Activated CD4-positive, alpha-beta T cell treated with anti-CD3 and anti-CD28 coated beads for 1 hour (primary cell): Measurements from ENCODE around the gene ERICH6B.

Experiments used
- DNase-seq: peaks from one replicate; pipeline ENCODE4 v3.0.0-alpha.2; 2020

Gene ERICH6B

DNA sequence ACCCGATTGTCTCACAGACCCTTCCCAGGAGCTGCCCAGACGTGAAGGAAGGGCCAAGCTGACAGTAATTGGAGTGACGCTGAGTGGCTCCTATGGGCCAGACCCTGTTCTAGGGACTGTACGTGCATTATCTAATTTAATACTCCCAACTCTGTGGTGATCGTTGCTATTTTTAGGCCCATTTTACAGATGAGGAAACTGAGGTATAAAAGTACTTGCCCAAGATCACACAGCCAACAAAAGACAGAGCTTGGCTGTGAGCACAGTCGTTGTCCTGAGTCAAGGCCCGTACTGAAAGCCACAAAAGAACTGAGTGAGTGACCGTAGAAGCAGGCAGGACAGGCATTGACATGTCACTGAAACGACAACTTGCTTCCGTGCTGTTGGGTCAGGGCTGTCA is 74.7 kb downstream of the ERICH6B start:
- DNase-seq: no peak

DNA sequence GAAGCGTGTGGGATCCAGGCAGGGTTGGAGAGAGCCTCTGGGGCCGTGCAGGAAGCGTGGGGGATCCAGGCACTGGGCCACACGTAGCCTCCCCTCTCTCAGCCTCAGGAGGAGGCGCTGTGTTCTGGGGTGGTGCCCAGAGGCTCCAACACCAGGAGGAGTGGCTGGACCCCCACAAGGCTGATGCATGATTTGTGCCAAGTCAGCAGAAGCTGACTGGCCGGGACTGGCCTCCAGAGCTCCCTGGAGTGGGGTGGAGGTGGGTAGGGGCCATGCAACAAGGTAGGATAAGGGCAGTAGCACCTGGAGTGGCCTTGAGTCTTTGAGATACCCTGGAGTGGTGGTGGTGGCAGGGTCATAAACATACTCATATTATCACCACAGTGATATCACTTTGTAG is 75.3 kb downstream of the ERICH6B start:
- DNase-seq: no peak

DNA sequence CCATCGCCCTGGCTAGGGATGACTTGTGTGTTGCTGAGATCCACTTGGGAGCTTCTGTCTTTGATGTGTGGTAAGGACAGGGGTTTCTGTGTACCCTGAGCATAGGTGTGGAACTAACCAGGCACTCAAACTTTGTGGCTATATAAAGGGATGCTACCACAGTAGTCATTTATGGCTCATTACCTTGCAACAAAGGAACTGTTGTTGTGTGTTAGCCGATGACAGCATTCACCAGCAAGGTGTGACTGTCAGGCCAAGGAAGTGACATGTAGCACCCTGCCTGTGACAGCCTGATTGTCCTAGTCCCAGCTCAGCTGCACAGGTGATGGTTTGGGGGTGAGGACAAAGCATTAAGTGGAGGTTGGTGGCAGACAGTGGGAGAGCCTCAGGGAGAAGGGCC is 77.2 kb downstream of the ERICH6B start:
- no peak for DNase-seq

DNA sequence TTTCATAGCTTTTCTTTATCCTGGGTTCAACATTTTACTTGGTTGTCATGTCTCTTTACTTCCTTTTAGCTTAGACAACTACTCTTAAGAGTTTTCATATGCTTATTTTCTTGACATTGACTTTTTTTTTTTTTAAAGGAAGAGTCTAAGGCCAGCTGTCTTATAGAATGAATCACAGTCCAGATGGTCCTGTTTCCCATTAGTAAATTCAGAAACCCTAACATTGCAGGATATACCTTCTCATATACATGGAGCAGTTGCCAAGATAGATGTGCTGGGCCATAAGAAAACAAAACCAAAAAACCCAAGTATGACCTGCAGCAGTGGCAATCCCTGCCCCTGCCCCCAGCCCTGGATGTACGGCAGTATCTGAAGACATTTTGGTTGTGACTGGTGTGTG is 78.0 kb downstream of the ERICH6B start:
- DNase-seq: no peak

DNA sequence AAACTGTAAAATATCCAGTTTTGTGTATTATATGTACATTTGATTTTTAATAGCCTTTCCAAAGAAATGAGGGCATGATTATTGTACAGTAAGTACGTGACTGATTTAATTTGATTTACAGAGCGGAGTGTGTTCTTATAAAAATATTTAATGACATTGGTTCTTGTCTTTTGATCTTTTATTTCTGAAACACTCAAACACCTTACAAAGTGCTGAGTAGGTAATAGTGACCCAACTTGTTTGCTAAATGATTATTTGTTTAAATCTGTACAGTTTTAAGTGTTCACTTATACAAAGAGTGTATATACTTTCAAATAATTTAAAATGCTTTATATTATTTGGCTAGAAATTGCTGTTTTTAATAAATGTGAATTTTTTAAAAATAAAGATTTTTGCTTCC is 79.3 kb downstream of the ERICH6B start:
- no peak for DNase-seq

DNA sequence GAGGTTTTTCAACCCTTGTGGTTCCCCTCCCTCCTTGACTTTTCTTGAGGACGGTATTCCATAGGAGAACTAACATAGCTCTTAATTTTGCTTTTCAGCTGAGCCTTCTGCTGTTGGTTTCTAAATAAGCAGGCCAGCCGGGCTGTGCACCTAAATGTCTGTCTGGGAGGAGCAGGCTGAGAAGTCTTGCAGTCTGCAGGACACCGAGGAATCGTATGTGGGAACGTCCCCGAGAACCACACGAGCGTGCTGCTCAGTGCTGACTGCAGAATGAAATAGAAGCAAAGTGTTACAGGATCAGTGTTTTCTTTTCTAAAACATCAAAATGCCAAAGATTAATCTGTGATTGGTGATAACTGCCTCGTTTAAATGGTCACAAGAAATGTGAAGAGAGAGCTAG is 80.9 kb downstream of the ERICH6B start:
- DNase-seq: no peak

DNA sequence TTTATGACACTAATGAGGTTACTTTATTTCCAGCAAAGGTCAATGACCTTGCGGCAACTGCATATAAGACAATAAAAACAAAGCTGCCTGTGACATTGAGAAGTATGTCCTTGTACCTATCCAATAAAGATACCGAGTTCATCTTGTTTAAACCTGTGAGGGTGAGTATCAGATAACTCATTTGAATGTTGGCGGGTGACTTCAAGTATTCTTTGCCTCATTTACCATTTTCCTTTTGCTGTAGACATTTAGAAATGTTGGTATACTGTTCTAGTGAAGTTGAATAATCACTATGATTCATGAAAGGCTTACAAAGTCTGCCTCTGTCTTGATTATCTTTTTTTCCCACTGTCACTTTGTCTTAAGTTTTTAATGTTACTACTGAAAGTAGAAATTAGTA is 85.8 kb downstream of the ERICH6B start:
- no peak for DNase-seq

DNA sequence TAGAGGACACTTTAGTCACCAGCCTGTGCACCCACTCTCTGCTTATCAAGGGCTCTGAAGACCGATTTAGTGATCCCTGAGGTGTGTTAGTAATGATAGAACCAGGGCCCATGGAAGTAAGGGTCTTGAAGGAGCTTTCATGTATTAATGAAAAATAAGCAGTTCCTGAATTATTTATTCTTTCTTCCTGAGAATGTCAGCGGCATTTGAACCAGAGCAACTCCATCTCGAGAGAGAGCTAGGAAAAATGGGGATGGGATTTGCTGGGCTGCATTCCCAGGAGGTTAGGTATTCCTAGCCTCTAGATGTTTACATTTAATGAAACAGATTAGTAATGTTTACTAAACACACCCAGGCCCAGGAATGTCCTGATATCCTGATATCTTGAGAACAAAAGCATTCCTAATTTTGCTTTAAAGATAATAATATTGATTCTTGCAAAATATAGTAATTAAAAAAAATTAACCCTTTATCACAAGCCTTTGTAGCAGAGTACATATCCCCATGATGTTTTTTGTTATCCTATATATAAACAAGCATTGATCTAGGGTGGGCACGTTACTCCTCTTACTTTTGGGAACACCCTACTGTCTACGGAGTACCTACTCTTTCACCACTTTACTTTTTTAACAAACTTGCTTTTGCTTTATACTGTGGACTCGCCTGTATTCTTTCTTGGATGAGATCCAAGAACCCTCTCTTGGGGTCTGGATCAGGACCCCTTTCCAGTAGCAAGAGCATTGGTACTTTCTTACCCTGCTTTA is 87.7 kb downstream of the ERICH6B start:
- no peak for DNase-seq

DNA sequence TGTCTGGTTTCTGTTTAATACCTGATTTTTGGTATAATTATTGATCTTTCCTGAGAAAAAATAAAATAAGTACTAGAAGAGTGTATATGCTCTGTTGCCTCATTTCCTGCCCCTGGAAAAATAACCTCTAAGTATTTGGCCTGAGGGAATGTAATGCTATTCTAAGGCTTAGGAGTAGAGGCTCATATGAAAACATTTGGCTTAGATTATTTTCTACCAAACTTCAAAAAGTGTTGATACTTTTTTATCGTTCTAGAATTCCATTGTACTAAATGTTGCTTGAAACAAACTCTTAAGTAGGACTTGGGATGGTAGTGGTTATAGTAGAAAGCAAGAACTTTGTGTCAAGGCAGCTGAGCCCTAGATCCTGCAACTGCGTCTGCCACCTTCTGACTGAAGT is 93.0 kb downstream of the ERICH6B start:
- no peak for DNase-seq

DNA sequence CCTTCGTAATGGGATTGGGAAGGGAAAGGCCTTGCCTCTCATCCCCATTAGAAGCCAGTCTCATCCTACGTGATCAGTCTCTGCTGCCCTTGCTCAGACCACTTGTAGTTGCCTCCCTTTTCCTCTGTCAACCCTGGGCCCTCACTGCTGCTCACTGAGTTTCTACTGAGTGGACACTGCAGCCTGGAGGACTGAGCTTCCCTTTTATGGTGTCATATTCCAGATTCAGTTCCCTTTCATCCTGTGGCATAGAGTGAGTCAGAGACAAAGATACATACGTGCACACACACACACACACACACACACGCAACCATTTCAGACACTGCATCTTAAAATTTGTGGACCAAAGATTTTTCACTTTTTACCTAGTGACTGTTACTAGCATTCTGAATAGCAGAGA is 94.2 kb downstream of the ERICH6B start:
- DNase-seq: no peak

DNA sequence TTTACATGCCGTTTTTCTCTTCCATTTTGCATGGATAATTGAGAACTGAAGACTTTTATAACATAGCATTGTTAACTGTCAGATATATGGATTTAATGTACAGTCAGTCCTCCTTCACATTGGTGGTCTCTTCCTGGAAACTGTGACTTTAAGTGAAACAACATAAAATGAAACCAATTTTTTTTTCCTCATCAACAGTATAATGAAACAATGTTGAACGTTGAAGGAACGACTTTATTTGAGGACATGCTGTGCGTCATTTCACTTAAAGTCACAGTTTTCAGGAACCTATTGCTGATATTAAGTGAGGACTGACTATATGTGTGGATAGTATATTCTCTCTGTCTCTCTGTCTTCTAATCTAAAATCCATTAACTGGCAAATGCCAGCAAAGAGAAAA is 96.0 kb downstream of the ERICH6B start:
- no peak for DNase-seq

DNA sequence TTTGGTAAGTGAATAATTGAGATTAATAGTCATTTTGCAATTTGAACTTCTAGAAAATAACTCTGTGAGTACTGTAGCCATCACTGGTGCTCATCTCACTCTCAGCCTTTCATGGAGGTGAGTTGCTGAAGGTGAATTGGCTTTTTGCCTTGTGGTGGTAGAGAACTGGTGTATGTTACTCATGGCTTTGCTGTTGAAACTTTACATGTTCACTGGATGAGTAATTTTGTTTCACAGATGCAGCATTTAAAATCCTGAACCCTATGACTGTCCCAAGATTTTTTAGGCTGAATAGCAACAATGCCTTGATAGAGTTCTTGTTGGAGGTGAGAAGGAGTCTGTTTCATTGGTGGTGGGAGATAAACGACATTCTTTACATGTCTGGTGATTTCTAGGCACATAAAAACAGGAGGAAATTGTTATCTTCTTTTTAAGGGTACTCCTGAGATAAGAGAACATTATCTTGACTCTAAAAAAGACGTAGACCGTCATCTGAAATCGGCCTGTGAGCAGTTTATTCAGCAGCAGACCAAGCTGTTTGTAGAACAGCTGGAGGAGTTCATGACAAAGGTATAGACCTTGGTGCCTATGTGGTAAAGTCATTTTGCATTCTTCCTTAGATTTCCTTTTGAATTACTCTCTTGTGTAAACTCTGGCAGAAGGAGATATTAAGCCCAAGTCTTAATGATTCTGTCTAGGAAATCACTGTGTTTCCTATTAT is 96.9 kb downstream of the ERICH6B start:
- DNase-seq: no peak

DNA sequence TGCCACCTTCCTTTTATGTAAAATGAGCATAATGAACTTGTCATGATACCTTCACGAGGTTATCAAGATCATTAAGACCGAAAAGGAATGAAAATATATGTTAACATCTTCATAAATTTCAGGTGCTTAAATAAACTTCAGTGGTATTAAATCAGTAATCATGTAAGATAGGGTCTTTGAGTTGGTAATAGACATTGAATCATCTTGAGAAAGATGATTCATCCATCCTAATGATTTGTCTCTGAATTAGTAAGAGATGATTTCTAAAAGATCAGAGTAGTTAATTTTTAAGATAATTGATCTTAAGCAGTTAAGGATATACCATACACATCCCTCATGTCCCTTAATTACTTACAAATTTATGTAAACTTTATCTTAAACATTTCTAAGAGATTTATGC is 98.8 kb downstream of the ERICH6B start:
- no peak for DNase-seq

DNA sequence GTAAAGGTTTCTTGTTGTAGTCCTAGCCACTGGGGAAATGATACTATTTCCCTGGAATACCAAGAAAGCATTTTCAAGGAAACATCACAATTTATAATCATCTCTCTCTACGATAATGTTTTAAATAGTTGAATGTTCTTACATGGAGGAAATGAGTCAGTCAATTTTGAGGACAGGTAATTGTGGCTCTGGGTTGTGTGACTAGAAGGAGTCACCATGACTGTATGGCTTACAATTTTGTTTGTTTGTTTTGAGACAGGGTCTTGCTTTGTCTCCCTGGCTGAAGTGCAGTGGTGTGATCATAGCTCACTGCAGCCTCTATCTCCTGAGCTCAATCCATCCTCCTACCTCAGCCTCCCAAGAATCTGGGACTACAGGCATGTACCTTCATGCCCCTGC is 103.4 kb downstream of the ERICH6B start:
- DNase-seq: no peak

DNA sequence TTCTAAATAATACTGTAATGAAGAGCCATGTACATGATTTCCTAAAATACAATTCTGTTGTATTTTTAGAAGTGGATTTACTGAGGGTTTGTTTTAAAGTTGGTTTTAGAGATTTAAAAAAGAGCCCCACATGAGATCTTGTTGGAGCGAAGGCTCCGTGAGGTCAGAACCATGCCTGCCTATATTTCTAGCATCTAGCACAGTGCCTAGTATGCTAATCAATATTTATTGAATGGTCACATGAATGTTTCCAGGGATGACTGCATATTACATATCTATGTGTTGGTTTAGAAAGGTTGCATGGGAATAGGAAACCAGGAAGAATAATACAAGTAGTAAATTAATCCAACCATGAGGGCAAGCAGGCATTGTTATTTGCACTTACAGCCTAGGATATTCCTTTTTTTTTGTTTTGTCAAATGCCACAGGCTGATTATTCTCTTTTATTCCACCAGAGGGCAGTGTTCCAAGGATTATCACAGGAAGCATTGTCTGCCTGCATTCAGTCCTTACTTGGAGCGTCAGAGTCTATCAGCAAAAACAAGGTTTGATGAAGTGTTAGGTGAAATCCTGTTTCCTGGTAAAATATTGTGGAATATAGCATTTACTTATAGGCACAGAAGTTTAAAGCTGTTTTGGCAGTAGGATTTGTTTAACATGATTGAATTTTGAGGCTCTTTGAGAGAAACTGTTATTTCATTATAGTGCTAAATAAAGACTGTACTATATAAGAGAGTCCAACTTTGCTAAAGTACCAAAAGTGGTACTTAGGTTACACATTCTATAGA is 104.0 kb downstream of the ERICH6B start:
- no peak for DNase-seq

DNA sequence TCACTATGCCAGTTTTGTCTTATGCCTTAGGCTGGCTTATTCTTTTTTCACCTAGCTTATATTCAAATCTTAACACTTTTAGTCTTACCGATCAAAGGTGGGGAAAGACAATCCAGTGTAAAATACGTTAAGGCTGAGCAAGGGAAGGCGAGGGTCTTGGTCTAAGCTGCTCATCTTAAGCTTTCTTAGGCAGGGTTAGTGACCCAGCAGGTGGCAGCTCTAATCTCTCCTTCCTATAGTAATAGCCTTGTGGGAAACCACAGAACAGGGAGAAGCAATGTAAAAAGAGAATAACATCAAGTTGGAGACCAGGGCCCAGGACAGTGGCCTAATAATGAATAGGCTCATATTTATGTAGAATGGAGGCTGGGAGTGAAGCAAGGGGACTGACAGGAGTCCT is 104.9 kb downstream of the ERICH6B start:
- no peak for DNase-seq

DNA sequence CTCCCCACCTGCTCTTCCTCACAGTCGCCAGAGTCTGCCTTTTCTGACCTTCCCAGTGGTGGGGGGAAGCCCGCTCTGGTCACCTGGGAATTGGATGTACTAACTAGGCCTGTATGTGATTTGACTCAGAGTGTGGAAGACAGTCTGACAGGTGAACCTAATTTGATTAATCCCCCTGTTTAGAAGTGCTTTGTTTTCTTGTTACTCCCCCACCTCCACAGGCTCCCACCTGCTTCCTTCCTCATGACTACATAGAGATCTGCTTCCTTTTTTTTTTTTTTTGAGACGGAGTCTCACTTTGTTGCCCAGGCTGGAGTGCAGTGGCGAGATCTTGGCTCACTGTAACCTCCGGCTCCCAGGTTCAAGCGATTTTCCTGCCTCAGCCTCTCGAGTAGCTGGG is 106.8 kb downstream of the ERICH6B start:
- no peak for DNase-seq

DNA sequence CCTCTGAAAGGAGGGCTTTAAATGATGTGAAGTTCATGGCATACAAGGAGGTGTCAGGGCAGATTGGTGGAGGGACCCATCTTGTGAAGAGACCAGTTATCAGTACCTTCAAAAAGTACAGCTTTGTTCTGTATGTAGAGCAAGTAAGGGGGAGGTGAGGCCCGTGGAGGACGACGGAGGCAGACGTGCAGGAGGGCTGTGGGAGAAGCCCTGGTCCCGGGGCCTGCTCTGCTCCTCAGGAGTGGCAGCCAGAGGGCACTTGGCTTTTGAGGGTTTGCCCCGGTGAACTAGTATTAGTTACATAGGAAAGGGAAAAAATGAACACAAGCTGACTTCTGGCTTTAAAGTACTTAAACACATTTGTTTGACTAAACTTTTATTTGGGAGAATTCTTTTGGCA is 108.7 kb downstream of the ERICH6B start:
- no peak for DNase-seq

DNA sequence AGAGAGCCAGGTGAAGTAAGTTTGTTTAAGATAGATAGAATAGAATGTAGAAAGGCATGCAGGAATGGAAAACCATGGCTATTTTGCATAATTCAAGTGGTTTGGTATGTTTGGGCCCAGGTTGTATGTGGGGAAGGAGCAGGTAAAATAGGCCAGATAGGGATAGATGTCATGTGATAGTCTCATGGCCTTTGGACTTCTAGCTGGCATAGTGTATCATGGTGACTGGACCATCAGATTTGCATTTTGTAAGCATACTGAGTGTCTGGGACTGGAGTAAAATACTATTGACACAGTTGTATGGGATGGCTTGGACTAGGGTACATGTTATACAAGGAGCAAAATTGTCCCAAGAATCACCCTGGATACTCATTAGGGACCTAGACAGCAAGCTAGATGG is 111.9 kb downstream of the ERICH6B start:
- DNase-seq: no peak

DNA sequence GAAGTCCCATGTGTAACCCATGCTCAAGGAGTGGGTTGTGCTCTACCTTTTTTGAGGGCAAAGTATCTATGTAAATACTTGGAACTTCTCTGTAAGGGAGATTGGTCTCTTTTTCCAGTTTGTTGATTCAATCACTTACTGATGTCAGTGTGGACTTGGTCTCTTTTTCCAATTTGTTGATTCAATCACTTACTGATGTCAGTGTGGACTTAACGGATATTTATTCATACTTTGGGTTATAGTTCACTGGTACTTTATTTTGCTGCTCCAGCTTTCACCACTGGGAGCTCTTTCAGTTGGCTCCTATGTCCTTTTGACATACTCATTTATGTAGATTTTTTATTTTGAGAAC is 114.4 kb downstream of the ERICH6B start:
- DNase-seq: no peak

DNA sequence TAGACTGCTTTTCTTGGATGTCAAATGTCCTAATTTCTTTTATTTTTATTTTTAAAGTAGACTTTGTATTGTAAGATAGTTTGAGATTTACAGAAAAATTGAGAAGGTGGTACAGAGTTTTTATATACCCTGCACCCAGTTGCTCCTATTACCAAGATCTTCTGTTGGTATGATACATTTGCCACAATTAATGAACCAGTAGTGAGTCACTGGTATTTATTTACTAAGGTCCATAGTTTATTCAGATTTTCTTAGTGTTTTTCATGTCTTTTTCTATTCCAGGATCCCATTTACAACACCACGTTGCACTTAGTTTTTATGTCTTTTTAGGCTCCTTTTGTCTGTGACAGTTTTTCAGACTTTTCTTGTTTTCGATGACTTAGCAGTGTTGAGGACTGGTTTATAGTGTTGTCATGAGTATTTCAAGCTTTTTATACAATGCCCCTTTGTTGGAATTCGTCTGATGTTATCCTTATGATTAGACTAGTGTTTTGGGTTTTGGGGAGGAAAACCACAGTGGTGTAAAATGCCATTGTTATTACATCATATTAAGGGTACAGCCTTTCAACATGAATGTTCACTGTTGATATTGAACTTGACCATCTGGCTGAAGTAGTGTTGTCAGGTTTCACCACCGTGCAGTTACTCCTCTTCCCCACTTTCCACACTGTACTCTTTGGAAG is 114.9 kb downstream of the ERICH6B start:
- no peak for DNase-seq

DNA sequence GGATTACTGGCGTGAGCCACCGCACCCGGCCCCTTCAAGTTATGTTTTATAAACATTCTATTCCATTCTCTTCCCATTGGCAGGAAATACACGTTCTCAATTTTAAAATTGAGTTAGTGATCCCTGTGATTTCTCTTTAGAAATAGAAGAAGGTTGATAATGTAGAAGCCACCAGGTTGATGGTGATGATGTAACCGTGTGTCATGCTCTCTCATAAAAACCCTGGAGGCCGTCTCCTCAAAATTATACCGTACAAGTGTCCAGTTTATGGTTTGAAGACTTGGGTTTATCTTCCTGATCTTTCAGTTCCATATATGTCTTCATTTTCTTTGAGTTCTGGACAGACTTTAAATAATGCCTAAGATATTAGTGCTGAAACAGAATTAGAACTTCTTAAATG is 118.6 kb downstream of the ERICH6B start:
- no peak for DNase-seq

DNA sequence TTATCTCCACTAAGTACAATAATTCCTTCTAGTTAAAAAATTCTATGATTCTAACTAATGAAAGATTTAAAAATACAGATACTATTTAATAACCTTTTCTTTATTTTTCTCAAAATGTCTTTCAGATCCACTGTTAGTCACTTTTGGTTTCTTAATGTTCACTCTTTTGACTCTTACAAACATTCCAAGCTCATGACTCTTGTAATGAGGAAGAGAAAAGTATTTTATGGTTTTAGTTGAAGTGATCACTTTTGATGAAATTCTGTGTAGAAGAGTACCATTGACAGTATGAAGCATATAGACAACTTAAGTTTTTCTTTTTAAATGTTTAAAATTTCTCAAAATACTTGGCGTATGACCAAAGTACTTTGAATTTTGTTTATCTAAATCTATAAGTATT is 123.0 kb downstream of the ERICH6B start:
- no peak for DNase-seq
